IPS-15b (cell line): ENCODE data around the gene HJURP.

Source experiments
- H3K27me3 ChIP-seq: one replicate; pipeline ENCODE4 v1.6.1; 2013; ENCODE audit warnings: low read length; ENCODE audit not compliant: control insufficient read depth, insufficient read depth
- H3K36me3 ChIP-seq: one replicate; pipeline ENCODE4 v1.6.1; 2013; ENCODE audit warnings: low read length; ENCODE audit not compliant: control insufficient read depth, insufficient read depth
- H3K4me1 ChIP-seq: one replicate; pipeline ENCODE4 v1.6.1; 2013; ENCODE audit warnings: mild to moderate bottlenecking, low read length; ENCODE audit not compliant: control insufficient read depth, insufficient read depth
- H3K4me3 ChIP-seq: one replicate; pipeline ENCODE4 v1.5.1; 2013; ENCODE audit warnings: low read depth, low read length
- H3K9ac ChIP-seq: one replicate; pipeline ENCODE4 v1.6.1; 2013; ENCODE audit warnings: low read depth, mild to moderate bottlenecking, low read length
- H3K9me3 ChIP-seq: one replicate; pipeline ENCODE4 v1.6.1; 2013; ENCODE audit warnings: mild to moderate bottlenecking, low read length; ENCODE audit not compliant: control insufficient read depth, insufficient read depth

Gene HJURP

GRCh38 chr2:233793465-233794127 lies 60.7 kb downstream of the HJURP start:
- H3K27me3 ChIP-seq = no peaks in the 10 kb centered on the region
- H3K4me3 ChIP-seq = no peak overlapping the region
- no peak overlapping the region for H3K9ac ChIP-seq
- H3K36me3 ChIP-seq = no peaks in the 10 kb centered on the region
- H3K9me3 ChIP-seq = no peaks in the 10 kb centered on the region
- no peaks in the 10 kb centered on the region for H3K4me1 ChIP-seq

GRCh38 chr2:233792720-233793119 lies 61.6 kb downstream of the HJURP start:
- H3K4me1 ChIP-seq = no peaks in the 10 kb centered on the region
- H3K9ac ChIP-seq = no peak overlapping the region
- no peaks in the 10 kb centered on the region for H3K36me3 ChIP-seq
- no peaks in the 10 kb centered on the region for H3K27me3 ChIP-seq
- no peak overlapping the region for H3K4me3 ChIP-seq
- no peaks in the 10 kb centered on the region for H3K9me3 ChIP-seq

GRCh38 chr2:233791883-233792329 lies 62.4 kb downstream of the HJURP start:
- no peak overlapping the region for H3K4me3 ChIP-seq
- no peak overlapping the region for H3K9ac ChIP-seq
- no peaks in the 10 kb centered on the region for H3K27me3 ChIP-seq
- no peaks in the 10 kb centered on the region for H3K9me3 ChIP-seq
- H3K36me3 ChIP-seq = no peaks in the 10 kb centered on the region
- no peaks in the 10 kb centered on the region for H3K4me1 ChIP-seq

- H3K36me3 ChIP-seq = no peaks in the 10 kb centered on the region
Measured at GRCh38 chr2:233791151-233791882, 63.0 kb downstream of the HJURP start.

GRCh38 chr2:233789554-233789953 lies 64.8 kb downstream of the HJURP start:
- Histone ChIP-seq H3K36me3 (no peaks in the 10 kb centered on the region), H3K9me3 (no peaks in the 10 kb centered on the region), H3K4me1 (no peaks in the 10 kb centered on the region), H3K4me3 (no peak overlapping the region), H3K9ac (no peak overlapping the region), H3K27me3 (no peaks in the 10 kb centered on the region)

More at GRCh38 chr2:233791151-233791882, 63.0 kb downstream of the HJURP start:
- H3K27me3 ChIP-seq = no peaks in the 10 kb centered on the region
- H3K4me3 ChIP-seq = no peak overlapping the region
- H3K4me1 ChIP-seq = no peaks in the 10 kb centered on the region
- no peak overlapping the region for H3K9ac ChIP-seq
- no peaks in the 10 kb centered on the region for H3K9me3 ChIP-seq
